OCI-LY7 (cell line): ENCODE results near the gene NR3C1. TPM values are rescaled to one million over a fixed set of nuclear protein-coding genes. Genes with fewer than 3 reads are reported as not detected.

Experiments used
- BruUV-seq: library from RNA; stranded (reverse); fragments of 400-500 nt; replicated peaks from 2 replicates; lab custom pipeline; 2021; lab: Mats Ljungman, UMichigan
- CTCF ChIA-PET: fragments of 300-600 bp; sonication (Branson Sonifier 250); formaldehyde crosslinking; loops from one replicate; lab custom pipeline; 2022; ENCODE audit warnings: antibody characterized with exemption; ENCODE audit not compliant: unreplicated experiment; lab: Charles Lee
- POLR2A ChIA-PET: fragments of 300-600 bp; sonication (Branson Sonifier 250); formaldehyde crosslinking; loops from one replicate; lab custom pipeline; 2022; ENCODE audit warnings: antibody characterized with exemption; lab: Charles Lee
- DNase-seq: peaks from one replicate; pipeline ENCODE4 v3.0.0-alpha.2; 2015; ENCODE audit warnings: low spot score
- H2AFZ ChIP-seq: fragments of 200-600 bp; sonication (generic), shearing (Covaris generic); 2 replicates; pipeline ENCODE4 v1.6.1; 2014; ENCODE audit warnings: mild to moderate bottlenecking, antibody characterized with exemption, low read length, moderate library complexity
- H3K27ac ChIP-seq: fragments of 200-600 bp; sonication (generic); 2 replicates; pipeline ENCODE4 v1.5.1; 2014; ENCODE audit warnings: mixed run types, low read depth, mild to moderate bottlenecking, moderate library complexity, low read length, inconsistent platforms; ENCODE audit not compliant: poor library complexity, severe bottlenecking
- H3K36me3 ChIP-seq: fragments of 200-600 bp; sonication (generic); 2 replicates; pipeline ENCODE4 v1.6.1; 2014; ENCODE audit warnings: mild to moderate bottlenecking, antibody characterized with exemption, low read length, moderate library complexity, mixed read lengths; ENCODE audit not compliant: insufficient read depth
- H3K4me1 ChIP-seq: fragments of 200-600 bp; sonication (generic); 2 replicates; pipeline ENCODE4 v1.5.1; 2014; ENCODE audit warnings: mild to moderate bottlenecking, low read length; ENCODE audit not compliant: insufficient read depth, poor library complexity, severe bottlenecking
- H3K4me2 ChIP-seq: fragments of 200-600 bp; sonication (generic); 2 replicates; pipeline ENCODE4 v1.6.1; 2014; ENCODE audit warnings: mild to moderate bottlenecking, low read length
- H3K4me3 ChIP-seq: fragments of 200-600 bp; sonication (generic); 2 replicates; pipeline ENCODE4 v1.5.1; 2014; ENCODE audit warnings: mild to moderate bottlenecking, low read depth, low read length; ENCODE audit not compliant: poor library complexity, severe bottlenecking
- H3K79me2 ChIP-seq: fragments of 200-600 bp; sonication (generic); 2 replicates; pipeline ENCODE4 v1.6.1; 2016; ENCODE audit warnings: low read depth, mild to moderate bottlenecking, low read length, moderate library complexity, mixed read lengths; ENCODE audit not compliant: insufficient read depth
- H3K9me2 ChIP-seq: fragments of 200-600 bp; sonication (generic); 2 replicates; pipeline ENCODE4 v1.6.1; 2016; ENCODE audit warnings: mild to moderate bottlenecking, low read length, mixed read lengths; ENCODE audit not compliant: insufficient read depth
- H3K9me3 ChIP-seq: fragments of 200-600 bp; sonication (generic); 2 replicates; pipeline ENCODE4 v1.6.1; 2014; ENCODE audit warnings: mild to moderate bottlenecking, mixed run types, low read length, mixed read lengths
- H4K20me1 ChIP-seq: fragments of 200-600 bp; sonication (generic); 2 replicates; pipeline ENCODE4 v1.6.1; 2014; ENCODE audit warnings: mild to moderate bottlenecking, antibody characterized with exemption, low read length, moderate library complexity, mixed read lengths; ENCODE audit not compliant: insufficient read depth
- EZH2phosphoT487 ChIP-seq: fragments of 200-600 bp; sonication (generic); IDR thresholded peaks from 2 replicates; pipeline ENCODE4 v1.6.1; 2018; ENCODE audit warnings: low read depth, borderline replicate concordance, mild to moderate bottlenecking, mixed run types, antibody characterized with exemption, low read length, moderate library complexity, mixed read lengths
- intact Hi-C: fragments of 100-400 bp; cut with micrococcal nuclease; formaldehyde crosslinking; loops from one replicate; pipeline ENCODE4 v1.10.0; 2022; ENCODE audit not compliant: unreplicated experiment
- total RNA-seq, 2 experiments: library from RNA; depleted of rRNA in 1 of 2; stranded (reverse); fragments of >200 nt in 1 of 2; shearing (Covaris generic) in 1 of 2; gene quantifications; 2 replicates each; pipeline ENCODE4 v1.2.3, GENCODE V29; 2014 to 2022
- TF ChIP-seq, protein P1 (sequence below): fragments of 200-600 bp; sonication (generic); conservative IDR thresholded peaks from 2 replicates; pipeline ENCODE4 v1.5.1; 2014; ENCODE audit warnings: mild to moderate bottlenecking, antibody characterized with exemption, low read length, moderate library complexity, mixed read lengths

Gene NR3C1
- total RNA-seq, 2 experiments from 2014 or later: 45.6 to 106 TPM

- CTCF ChIA-PET: no interaction called here
- H2AFZ ChIP-seq: no peak overlapping the region
- POLR2A ChIA-PET: interaction anchor here (0.6 to 2.7 kb wide), 7 partner anchors 8 to 757 kb away, joined by 3 to 10 read pairs (median 3); no protein-coding TSS in a partner anchor
- DNase-seq: no peak
- peaks cover 90% of the 10 kb centered on the region for H3K79me2 ChIP-seq
- no peak overlapping the region for H3K4me3 ChIP-seq
- intact Hi-C loops: no loop called here
- peaks cover 31% of the 10 kb centered on the region for H3K36me3 ChIP-seq
- BruUV-seq: no TSS peak
- H4K20me1 ChIP-seq: no peaks in the 10 kb centered on the region
- no peaks in the 10 kb centered on the region for H3K9me2 ChIP-seq
- TF ChIP-seq EZH2phosphoT487: no peak
- TF ChIP-seq, protein P1, sequence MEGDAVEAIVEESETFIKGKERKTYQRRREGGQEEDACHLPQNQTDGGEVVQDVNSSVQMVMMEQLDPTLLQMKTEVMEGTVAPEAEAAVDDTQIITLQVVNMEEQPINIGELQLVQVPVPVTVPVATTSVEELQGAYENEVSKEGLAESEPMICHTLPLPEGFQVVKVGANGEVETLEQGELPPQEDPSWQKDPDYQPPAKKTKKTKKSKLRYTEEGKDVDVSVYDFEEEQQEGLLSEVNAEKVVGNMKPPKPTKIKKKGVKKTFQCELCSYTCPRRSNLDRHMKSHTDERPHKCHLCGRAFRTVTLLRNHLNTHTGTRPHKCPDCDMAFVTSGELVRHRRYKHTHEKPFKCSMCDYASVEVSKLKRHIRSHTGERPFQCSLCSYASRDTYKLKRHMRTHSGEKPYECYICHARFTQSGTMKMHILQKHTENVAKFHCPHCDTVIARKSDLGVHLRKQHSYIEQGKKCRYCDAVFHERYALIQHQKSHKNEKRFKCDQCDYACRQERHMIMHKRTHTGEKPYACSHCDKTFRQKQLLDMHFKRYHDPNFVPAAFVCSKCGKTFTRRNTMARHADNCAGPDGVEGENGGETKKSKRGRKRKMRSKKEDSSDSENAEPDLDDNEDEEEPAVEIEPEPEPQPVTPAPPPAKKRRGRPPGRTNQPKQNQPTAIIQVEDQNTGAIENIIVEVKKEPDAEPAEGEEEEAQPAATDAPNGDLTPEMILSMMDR: no peak
- no peak overlapping the region for H3K27ac ChIP-seq
- H3K4me1 ChIP-seq: peaks cover under 1% of the 10 kb centered on the region
- no peak overlapping the region for H3K4me2 ChIP-seq
- no peaks in the 10 kb centered on the region for H3K9me3 ChIP-seq
Measured at GRCh38 chr5:143341807-143342570, 61.5 kb downstream of the NR3C1 start.

GRCh38 chr5:143340891-143341685 lies 62.4 kb downstream of the NR3C1 start:
- POLR2A ChIA-PET: interaction anchor here (0.6 to 1.1 kb wide), 4 partner anchors 9 to 19 kb away, joined by 3 to 4 read pairs (median 4); no protein-coding TSS in a partner anchor
- no peak overlapping the region for H2AFZ ChIP-seq
- intact Hi-C loops: no loop called here
- no peak overlapping the region for H3K4me3 ChIP-seq
- no peaks in the 10 kb centered on the region for H3K9me2 ChIP-seq
- H3K36me3 ChIP-seq: peaks cover 30% of the 10 kb centered on the region
- no TSS peak for BruUV-seq
- no peak overlapping the region for H3K4me2 ChIP-seq
- H3K79me2 ChIP-seq: peaks cover 90% of the 10 kb centered on the region
- CTCF ChIA-PET: no interaction called here
- no peaks in the 10 kb centered on the region for H3K9me3 ChIP-seq
- H3K4me1 ChIP-seq: no peaks in the 10 kb centered on the region
- H4K20me1 ChIP-seq: no peaks in the 10 kb centered on the region
- TF ChIP-seq, protein P1: no peak
- no peak for TF ChIP-seq EZH2phosphoT487
- no peak for DNase-seq
- no peak overlapping the region for H3K27ac ChIP-seq
